Esophagus muscularis mucosa (tissue), 4 donors: Measurements from ENCODE around the gene NUCB1. TPM values are rescaled to one million over a fixed set of nuclear protein-coding genes. Genes with fewer than 3 reads are reported as not detected.

Experiments
- DNase-seq: peaks from one replicate; pipeline ENCODE4 v3.0.0-alpha.2; 2017; ENCODE audit errors: extremely low spot score
- H3K27ac ChIP-seq, 4 donors: fragments of 200-600 bp; sonication (generic); replicated peaks in 1 of 4; 1 replicate in 3 of 4; 2 replicates in 1 of 4; pipeline ENCODE4 v1.5.1; 2016 to 2019; ENCODE audit warnings: mild to moderate bottlenecking in 1 of 4
- H3K27me3 ChIP-seq, 4 donors: fragments of 200-600 bp; sonication (generic); one replicate each; pipeline versions ENCODE4 v1.5.1 to v1.6.0; 2016 to 2019
- H3K36me3 ChIP-seq, 4 donors: fragments of 200-600 bp; sonication (generic); one replicate each; pipeline ENCODE4 v1.5.1; 2016 to 2019
- H3K4me1 ChIP-seq, 4 donors: fragments of 200-600 bp; sonication (generic); one replicate each; pipeline ENCODE4 v1.5.1; 2016 to 2019
- H3K4me3 ChIP-seq, 4 donors: fragments of 200-600 bp; sonication (generic); 1 replicate in 2 of 4; 2 replicates in 2 of 4; pipeline ENCODE4 v1.5.1; 2016 to 2019; ENCODE audit warnings: mild to moderate bottlenecking in 4 of 4, moderate library complexity in 1 of 4
- H3K9me3 ChIP-seq, 4 donors: fragments of 200-600 bp; sonication (generic); 1 replicate in 3 of 4; 2 replicates in 1 of 4; pipeline ENCODE4 v1.5.1; 2016 to 2019
- EP300 ChIP-seq: sonication (generic); formaldehyde crosslinking; IDR thresholded peaks from one replicate; pipeline ENCODE4 v1.6.1; 2017; ENCODE audit warnings: antibody characterized with exemption
- POLR2A ChIP-seq: fragments of 450-650 bp; IDR thresholded peaks from one replicate; pipeline ENCODE4 v1.6.1; 2017; ENCODE audit warnings: antibody characterized with exemption, moderate library complexity, mild to moderate bottlenecking, low read depth
- POLR2AphosphoS5 ChIP-seq, 2 donors: sonication (generic); formaldehyde crosslinking; IDR thresholded peaks; one replicate each; pipeline ENCODE4 v1.6.1; 2017; ENCODE audit warnings: antibody characterized with exemption in 2 of 2
- WGBS: methylation state at CpG from one replicate; pipeline ENCODE4 v1.1.5; 2018; 5-methylcytosine and 5-hydroxymethylcytosine counted together
- intact Hi-C: fragments of 100-400 bp; cut with DNase I; formaldehyde crosslinking; loops from one replicate; pipeline ENCODE4 v1.15.1; 2023
- total RNA-seq, 4 donors: library from RNA; depleted of rRNA; stranded (reverse); fragments of >200 nt; gene quantifications; one replicate each; pipeline versions ENCODE4 v1.1.0 to v1.2.1, GENCODE V29; 2016
- TF ChIP-seq, protein P1 (sequence below), 3 experiments: fragments of 200-600 bp in 2 of 3; fragments of 450-650 bp in 1 of 3; sonication (generic) in 2 of 3; IDR thresholded peaks; one replicate each; pipeline ENCODE4 v1.5.1; 2017 to 2019; ENCODE audit warnings: antibody characterized with exemption in 3 of 3, mild to moderate bottlenecking in 2 of 3, moderate library complexity in 1 of 3

The NUCB1 gene
- total RNA-seq, 4 donors from 2014 or later = 179 to 356 (median 284) TPM

DNA sequence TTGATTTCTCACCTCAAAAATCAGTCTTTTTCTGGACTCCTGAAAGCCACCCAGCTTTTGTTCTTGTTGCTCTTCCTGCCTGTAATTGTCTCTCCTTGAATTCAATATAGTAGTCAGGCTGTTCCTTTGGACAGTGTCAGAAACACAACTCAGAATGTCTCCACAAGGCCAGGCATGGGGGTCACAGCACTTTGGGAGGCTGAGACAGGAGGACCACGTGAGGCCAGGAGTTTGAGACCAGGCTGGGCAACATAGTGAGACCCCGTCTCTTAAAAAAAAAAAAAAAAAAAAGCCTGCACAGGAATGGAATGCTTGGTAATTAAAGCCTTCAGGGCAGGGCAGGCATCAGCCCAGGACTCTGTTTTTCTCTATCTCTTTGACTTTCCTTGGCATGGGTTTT is 45.7 kb downstream of the NUCB1 start:
- Histone ChIP-seq H3K4me1 (no peaks in the 10 kb centered on the region), H3K27me3 (no peaks in the 10 kb centered on the region), H3K36me3 (no peaks in the 10 kb centered on the region), H3K4me3 (no peak overlapping the region), H3K9me3 (peaks cover 0 to 5% (median 4%) of the 10 kb centered on the region in 4 donors), H3K27ac (no peak overlapping the region)
- 80% methylated on average over 2 of the region's 2 CpGs for WGBS
- TF ChIP-seq POLR2A = no peak
- TF ChIP-seq, protein P1, sequence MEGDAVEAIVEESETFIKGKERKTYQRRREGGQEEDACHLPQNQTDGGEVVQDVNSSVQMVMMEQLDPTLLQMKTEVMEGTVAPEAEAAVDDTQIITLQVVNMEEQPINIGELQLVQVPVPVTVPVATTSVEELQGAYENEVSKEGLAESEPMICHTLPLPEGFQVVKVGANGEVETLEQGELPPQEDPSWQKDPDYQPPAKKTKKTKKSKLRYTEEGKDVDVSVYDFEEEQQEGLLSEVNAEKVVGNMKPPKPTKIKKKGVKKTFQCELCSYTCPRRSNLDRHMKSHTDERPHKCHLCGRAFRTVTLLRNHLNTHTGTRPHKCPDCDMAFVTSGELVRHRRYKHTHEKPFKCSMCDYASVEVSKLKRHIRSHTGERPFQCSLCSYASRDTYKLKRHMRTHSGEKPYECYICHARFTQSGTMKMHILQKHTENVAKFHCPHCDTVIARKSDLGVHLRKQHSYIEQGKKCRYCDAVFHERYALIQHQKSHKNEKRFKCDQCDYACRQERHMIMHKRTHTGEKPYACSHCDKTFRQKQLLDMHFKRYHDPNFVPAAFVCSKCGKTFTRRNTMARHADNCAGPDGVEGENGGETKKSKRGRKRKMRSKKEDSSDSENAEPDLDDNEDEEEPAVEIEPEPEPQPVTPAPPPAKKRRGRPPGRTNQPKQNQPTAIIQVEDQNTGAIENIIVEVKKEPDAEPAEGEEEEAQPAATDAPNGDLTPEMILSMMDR (IDR thresholded peaks at IDR 0.05) = no peak
- TF ChIP-seq EP300 = no peak
- no peak for TF ChIP-seq POLR2AphosphoS5 (IDR thresholded peaks at IDR 0.05)
- DNase-seq = no peak
- intact Hi-C loops = no loop called here

DNA sequence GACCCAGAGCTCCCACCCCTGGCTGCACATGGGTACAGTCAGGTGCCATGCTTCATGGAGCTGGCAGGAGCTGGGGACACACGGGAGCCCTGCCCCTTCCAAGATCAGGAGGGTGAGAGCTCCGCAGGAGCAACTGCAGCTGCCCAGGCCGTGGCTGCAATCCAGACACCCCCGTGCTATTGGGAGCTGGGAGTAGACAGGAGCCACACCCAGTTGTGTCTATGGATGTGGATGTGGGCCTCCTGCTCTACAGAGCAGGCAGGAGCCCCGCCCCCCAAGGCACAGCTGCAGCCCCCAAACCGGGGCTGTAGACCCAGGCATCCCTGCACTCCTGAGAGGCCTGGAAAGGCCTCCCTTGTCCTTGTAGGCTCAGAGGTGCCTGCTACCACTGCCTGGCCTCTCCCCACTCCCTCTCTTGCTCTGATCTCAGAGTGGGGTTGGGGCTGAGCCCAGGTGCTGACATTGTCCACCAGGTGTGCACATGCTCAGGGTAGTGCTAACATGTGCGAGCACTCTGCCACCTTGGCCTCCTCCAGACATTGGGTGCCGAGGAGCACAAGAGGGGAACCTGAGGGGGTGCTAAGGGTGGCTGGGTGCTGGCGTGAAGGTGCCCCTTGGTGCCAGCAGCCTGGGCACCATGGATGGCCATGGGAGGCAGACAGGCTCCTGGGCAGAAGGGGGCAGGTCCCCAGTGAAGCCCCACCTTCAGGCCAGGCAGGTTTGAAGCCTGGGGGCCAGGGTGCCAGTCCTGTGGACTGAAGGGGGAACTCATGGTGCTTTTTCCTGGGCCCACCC is 46.5 kb downstream of the NUCB1 start:
- H3K9me3 ChIP-seq = no peaks in the 10 kb centered on the region
- TF ChIP-seq POLR2A (no peak), POLR2AphosphoS5 (IDR thresholded peaks at IDR 0.05) (no peak), EP300 (no peak)
- TF ChIP-seq, protein P1 (IDR thresholded peaks at IDR 0.05) = no peak
- no CpG with 5 or more reads among the region's 9 CpGs for WGBS

DNA sequence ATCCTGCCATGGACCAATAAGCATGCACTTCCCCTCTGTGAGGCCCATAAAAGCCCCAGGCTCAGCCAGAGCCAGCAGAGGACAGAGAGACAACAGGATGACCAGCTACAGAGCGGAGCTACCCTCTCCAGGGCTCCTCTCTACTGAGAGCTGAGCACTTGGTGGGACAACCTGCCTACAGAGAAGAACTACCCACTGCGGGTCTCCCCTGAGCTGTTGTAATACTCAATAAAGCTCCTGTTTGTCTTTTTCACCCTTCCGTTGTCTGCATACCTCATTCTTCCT is 47.1 kb downstream of the NUCB1 start:
- 97% methylated on average over 3 of the region's 3 CpGs for WGBS
- Histone ChIP-seq H3K9me3 (no peaks in the 10 kb centered on the region), H3K36me3 (no peaks in the 10 kb centered on the region), H3K4me3 (no peak overlapping the region), H3K27me3 (no peaks in the 10 kb centered on the region), H3K4me1 (no peaks in the 10 kb centered on the region), H3K27ac (no peak overlapping the region)
- no peak for DNase-seq
- TF ChIP-seq EP300 = no peak
- TF ChIP-seq, protein P1 (IDR thresholded peaks at IDR 0.05) = no peak
- intact Hi-C loops = no loop called here

More for the DNA sequence above, 46.5 kb downstream of the NUCB1 start:
- no peaks in the 10 kb centered on the region for H3K4me1 ChIP-seq
- no peaks in the 10 kb centered on the region for H3K36me3 ChIP-seq
- intact Hi-C loops = no loop called here
- no peak overlapping the region for H3K4me3 ChIP-seq
- no peak for DNase-seq
- no peaks in the 10 kb centered on the region for H3K27me3 ChIP-seq
- H3K27ac ChIP-seq = no peak overlapping the region

DNA sequence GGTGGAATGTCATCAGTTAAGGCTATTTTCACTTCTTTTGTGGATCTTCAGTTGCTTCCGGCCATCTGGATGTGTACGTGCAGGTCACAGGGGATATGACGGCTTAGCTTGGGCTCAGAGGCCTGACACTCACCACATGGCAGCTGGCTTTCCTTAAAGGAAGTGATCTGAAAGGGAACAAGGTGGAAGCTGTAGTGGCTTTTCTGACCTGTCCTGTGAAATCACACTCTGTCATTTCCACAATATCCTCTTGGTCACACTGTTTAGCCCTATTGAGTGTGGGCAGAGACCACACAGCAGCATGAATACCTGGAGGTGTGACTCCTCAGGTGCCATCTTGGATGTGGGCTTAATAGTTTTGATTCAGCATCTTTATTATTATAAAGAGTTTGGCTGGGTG is 50.0 kb downstream of the NUCB1 start:
- Histone ChIP-seq H3K4me3 (no peak overlapping the region), H3K27ac (no peak overlapping the region), H3K36me3 (no peaks in the 10 kb centered on the region), H3K9me3 (no peaks in the 10 kb centered on the region), H3K4me1 (peaks cover 5 to 11% (median 9%) of the 10 kb centered on the region in 4 donors), H3K27me3 (no peaks in the 10 kb centered on the region)
- no peak for TF ChIP-seq EP300
- TF ChIP-seq, protein P1 (IDR thresholded peaks at IDR 0.05) = no peak
- TF ChIP-seq POLR2AphosphoS5 (IDR thresholded peaks at IDR 0.05) = no peak
- TF ChIP-seq POLR2A = no peak
- intact Hi-C loops = no loop called here
- 79% methylated on average over 3 of the region's 3 CpGs for WGBS
- DNase-seq = no peak
